ENCODE data around the gene BRD8.
"Not testable (repeated sequence)": the region's sequence is repeated elsewhere in the genome, so short reads cannot be mapped to it uniquely, and the experiment has no call there.

BRD8 gene

GRCh38 chr5:138159666-138160065 is 18.8 kb downstream of the BRD8 start:
- peak in 5 of 56 donors; percentile 1 to 9 (median 2) for DNase-seq

- DNase-seq, result no peak
Measured at GRCh38 chr5:138157626-138158025, 20.8 kb downstream of the BRD8 start.

- not testable (repeated sequence) for DNase-seq
Measured at GRCh38 chr5:138155977-138156376, 22.5 kb downstream of the BRD8 start.

GRCh38 chr5:138149530-138149929 is 28.9 kb downstream of the BRD8 start:
- DNase-seq, result no peak

- no peak for DNase-seq
Measured at GRCh38 chr5:138148811-138149210, 29.6 kb downstream of the BRD8 start.

GRCh38 chr5:138143578-138143977 is 34.9 kb downstream of the BRD8 start:
- DNase-seq, result not testable (repeated sequence)

- no peak for DNase-seq
Measured at GRCh38 chr5:138141734-138142133, 36.7 kb downstream of the BRD8 start.

- DNase-seq, result no peak
Measured at GRCh38 chr5:138140268-138140667, 38.2 kb downstream of the BRD8 start.

- no peak for DNase-seq
Measured at GRCh38 chr5:138139781-138140090, 38.7 kb downstream of the BRD8 start.

GRCh38 chr5:138138949-138139780 is 39.3 kb downstream of the BRD8 start, which contains the start of gene NME5:
Gene NME5 (minus strand): TSS chr5:138139428. CDS start chr5:138138780, 648 bp downstream.
- DNase-seq, result peak in 54 of 56 donors; percentile 6 to 84 (median 50)

GRCh38 chr5:138132543-138132942 is 45.9 kb downstream of the BRD8 start:
- DNase-seq, result no peak

- no peak for DNase-seq
Measured at GRCh38 chr5:138129347-138129746, 49.1 kb downstream of the BRD8 start.

GRCh38 chr5:138128334-138128733 is 50.1 kb downstream of the BRD8 start:
- no peak for DNase-seq

- DNase-seq, result no peak
Measured at GRCh38 chr5:138115254-138115653, 63.2 kb downstream of the BRD8 start.

GRCh38 chr5:138111937-138112336 is 66.5 kb downstream of the BRD8 start:
- DNase-seq, result no peak

- DNase-seq, result no peak
Measured at GRCh38 chr5:138111181-138111580, 67.2 kb downstream of the BRD8 start.

- DNase-seq, result no peak
Measured at GRCh38 chr5:138110266-138110963, 68.0 kb downstream of the BRD8 start.

- no peak for DNase-seq
Measured at GRCh38 chr5:138109463-138110265, 68.8 kb downstream of the BRD8 start.

GRCh38 chr5:138107213-138107612 is 71.2 kb downstream of the BRD8 start:
- DNase-seq, result no peak

- DNase-seq, result no peak
Measured at GRCh38 chr5:138105709-138106108, 72.7 kb downstream of the BRD8 start.

- DNase-seq, result no peak
Measured at GRCh38 chr5:138103319-138103637, 75.2 kb downstream of the BRD8 start.

Measured in nucleus accumbens (tissue), 56 donors.